Measurements from ENCODE around the gene DOCK4.

GRCh38 chr7:112103246-112103645 lies 103.0 kb downstream of the DOCK4 start:
- TF ChIP-seq ELF4 (IDR thresholded peaks at IDR 0.05) (no peak), FOXM1 (IDR thresholded peaks at IDR 0.05; ENCODE audit: borderline replicate concordance) (no peak), FOXA1 (IDR thresholded peaks at IDR 0.05) (no peak), SP1 (IDR thresholded peaks at IDR 0.05) (no peak), TARDBP (IDR thresholded peaks at IDR 0.05) (no peak), ARNT (IDR thresholded peaks at IDR 0.05) (no peak), SUZ12 (IDR thresholded peaks at IDR 0.05) (no peak), BHLHE40 (IDR thresholded peaks at IDR 0.05; ENCODE audit: borderline replicate concordance) (no peak), LEF1 (IDR thresholded peaks at IDR 0.05; ENCODE audit: borderline replicate concordance) (no peak), ZNF384 (IDR thresholded peaks at IDR 0.05) (no peak)
- TF ChIP-seq, protein P1, sequence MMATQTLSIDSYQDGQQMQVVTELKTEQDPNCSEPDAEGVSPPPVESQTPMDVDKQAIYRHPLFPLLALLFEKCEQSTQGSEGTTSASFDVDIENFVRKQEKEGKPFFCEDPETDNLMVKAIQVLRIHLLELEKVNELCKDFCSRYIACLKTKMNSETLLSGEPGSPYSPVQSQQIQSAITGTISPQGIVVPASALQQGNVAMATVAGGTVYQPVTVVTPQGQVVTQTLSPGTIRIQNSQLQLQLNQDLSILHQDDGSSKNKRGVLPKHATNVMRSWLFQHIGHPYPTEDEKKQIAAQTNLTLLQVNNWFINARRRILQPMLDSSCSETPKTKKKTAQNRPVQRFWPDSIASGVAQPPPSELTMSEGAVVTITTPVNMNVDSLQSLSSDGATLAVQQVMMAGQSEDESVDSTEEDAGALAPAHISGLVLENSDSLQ (IDR thresholded peaks at IDR 0.05): no peak
